Measurements from ENCODE around the gene LDB1.

The LDB1 gene

GRCh38 chr10:102147561-102147960 is 27.4 kb upstream of the LDB1 start:
- no peak for DNase-seq (ENCODE audit: low read depth)
- TF ChIP-seq CTCF (IDR thresholded peaks at IDR 0.05; ENCODE audit: insufficient read depth, low read depth, low read length, missing control alignments) = no peak
- H3K4me3 ChIP-seq (ENCODE audit: low read length) = no peak overlapping the region

GRCh38 chr10:102146971-102147428 is 26.8 kb upstream of the LDB1 start:
- DNase-seq (ENCODE audit: low read depth) = no peak
- TF ChIP-seq CTCF (IDR thresholded peaks at IDR 0.05; ENCODE audit: insufficient read depth, low read depth, low read length, missing control alignments) = no peak
- H3K4me3 ChIP-seq (ENCODE audit: low read length) = no peak overlapping the region

- TF ChIP-seq CTCF (IDR thresholded peaks at IDR 0.05; ENCODE audit: insufficient read depth, low read depth, low read length, missing control alignments) = no peak
- DNase-seq (ENCODE audit: low read depth) = no peak
- no peak overlapping the region for H3K4me3 ChIP-seq (ENCODE audit: low read length)
Observed at GRCh38 chr10:102141583-102142107, 21.5 kb upstream of the LDB1 start.

- no peak for DNase-seq (ENCODE audit: low read depth)
- TF ChIP-seq CTCF (IDR thresholded peaks at IDR 0.05; ENCODE audit: insufficient read depth, low read depth, low read length, missing control alignments) = no peak
- no peak overlapping the region for H3K4me3 ChIP-seq (ENCODE audit: low read length)
Observed at GRCh38 chr10:102140913-102141540, 20.9 kb upstream of the LDB1 start.

GRCh38 chr10:102140218-102140617 is 20.1 kb upstream of the LDB1 start:
- no peak overlapping the region for H3K4me3 ChIP-seq (ENCODE audit: low read length)
- no peak for DNase-seq (ENCODE audit: low read depth)
- no peak for TF ChIP-seq CTCF (IDR thresholded peaks at IDR 0.05; ENCODE audit: insufficient read depth, low read depth, low read length, missing control alignments)

GRCh38 chr10:102139281-102140110 is 19.3 kb upstream of the LDB1 start:
- no peak for DNase-seq (ENCODE audit: low read depth)
- TF ChIP-seq CTCF (IDR thresholded peaks at IDR 0.05; ENCODE audit: insufficient read depth, low read depth, low read length, missing control alignments) = no peak
- no peak overlapping the region for H3K4me3 ChIP-seq (ENCODE audit: low read length)

Data from epithelial cell of esophagus (primary cell).